Measurements from ENCODE around the gene FOXP4. TPM values are rescaled to one million over a fixed set of nuclear protein-coding genes. Genes with fewer than 3 reads are reported as not detected.

FOXP4 gene
- total and polyA plus RNA-seq, 2 of the 13 experiments (the other 11 are each of a cell fraction or from before 2014, with no cell fraction given), result 11.0 to 12.4 TPM

GRCh38 chr6:41568202-41568584 lies 22.0 kb downstream of the FOXP4 start:
- ATAC-seq, result no peak
- H4K20me1 ChIP-seq (ENCODE audit: insufficient read depth, low read length), result peaks cover 11% of the 10 kb centered on the region; the same call in 1 of the 2 replicates
- H3K9ac ChIP-seq (ENCODE audit: insufficient read depth, low read depth, low read length), result peak overlapping the region; percentile 19
- H3K4me2 ChIP-seq (ENCODE audit: low read depth, low read length), result peak overlapping the region; percentile 50
- no TSS peak for BruUV-seq (replicated peaks)
- ChIA-PET CTCF (ENCODE audit: low intra/inter-chr PET ratio, low total read pairs) (no interaction called here), POLR2A (interaction anchor here (0.6 to 5.8 kb wide), 10 partner anchors 10 to 166 kb away, joined by 3 to 54 read pairs (median 4); no protein-coding TSS in a partner anchor)
- H2AFZ ChIP-seq (ENCODE audit: low read length), result no peak overlapping the region
- intact Hi-C loops (cut with micrococcal nuclease; ENCODE audit: unreplicated experiment), result loop anchor here (1.0 kb wide), 2 partner anchors 10 to 105 kb away; no protein-coding TSS in a partner anchor
- no peak for FAIRE-seq
- no peaks in the 10 kb centered on the region for H3K9me3 ChIP-seq (ENCODE audit: low read length)
- DNase-seq (ENCODE audit: low spot score), result no peak
- H3K36me3 ChIP-seq (replicated peaks in 1 of 2; ENCODE audit: control insufficient read depth in 1 of 2, insufficient read depth in 2 of 2, low read length in 2 of 2), result peaks cover 57 to 84% of the 10 kb centered on the region in 2 experiments
- WGBS (ENCODE audit: low lambda C conversion rate), result 75% methylated on average over 6 of the region's 6 CpGs
- peaks cover 76% of the 10 kb centered on the region for H3K4me1 ChIP-seq (ENCODE audit: insufficient read depth, low read length)
- peak overlapping the region; percentile 84 for H3K27ac ChIP-seq (ENCODE audit: extremely low read length, insufficient read depth, low read length)
- H3K4me3 ChIP-seq (replicated peaks in 1 of 3; ENCODE audit: insufficient read depth in 1 of 3, low read depth in 2 of 3, low read length in 3 of 3), result 0 out of 6 replicates have a peak overlapping the region, but pooled peaks of 1 of the 3 experiments have one; percentile 1
- in situ Hi-C loops (cut with HindIII; ENCODE audit: extremely low pct_ligation_motif_present, low pct_unique_long_range_greater_than_20kb), result no loop called here
- no peaks in the 10 kb centered on the region for H3K27me3 ChIP-seq (ENCODE audit: control insufficient read depth in 1 of 2, insufficient read depth in 2 of 2, low read length in 2 of 2)
- H3K79me2 ChIP-seq (ENCODE audit: insufficient read depth, low read length), result peaks cover 54% of the 10 kb centered on the region
- TF ChIP-seq, protein P1, sequence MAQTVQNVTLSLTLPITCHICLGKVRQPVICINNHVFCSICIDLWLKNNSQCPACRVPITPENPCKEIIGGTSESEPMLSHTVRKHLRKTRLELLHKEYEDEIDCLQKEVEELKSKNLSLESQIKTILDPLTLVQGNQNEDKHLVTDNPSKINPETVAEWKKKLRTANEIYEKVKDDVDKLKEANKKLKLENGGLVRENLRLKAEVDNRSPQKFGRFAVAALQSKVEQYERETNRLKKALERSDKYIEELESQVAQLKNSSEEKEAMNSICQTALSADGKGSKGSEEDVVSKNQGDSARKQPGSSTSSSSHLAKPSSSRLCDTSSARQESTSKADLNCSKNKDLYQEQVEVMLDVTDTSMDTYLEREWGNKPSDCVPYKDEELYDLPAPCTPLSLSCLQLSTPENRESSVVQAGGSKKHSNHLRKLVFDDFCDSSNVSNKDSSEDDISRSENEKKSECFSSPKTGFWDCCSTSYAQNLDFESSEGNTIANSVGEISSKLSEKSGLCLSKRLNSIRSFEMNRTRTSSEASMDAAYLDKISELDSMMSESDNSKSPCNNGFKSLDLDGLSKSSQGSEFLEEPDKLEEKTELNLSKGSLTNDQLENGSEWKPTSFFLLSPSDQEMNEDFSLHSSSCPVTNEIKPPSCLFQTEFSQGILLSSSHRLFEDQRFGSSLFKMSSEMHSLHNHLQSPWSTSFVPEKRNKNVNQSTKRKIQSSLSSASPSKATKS (CRISPR knock-in tag; IDR thresholded peaks at IDR 0.05), result no peak
- TF ChIP-seq ZNF207 (IDR thresholded peaks at IDR 0.05; ENCODE audit: borderline replicate concordance), result no peak
- TF ChIP-seq, protein P2, sequence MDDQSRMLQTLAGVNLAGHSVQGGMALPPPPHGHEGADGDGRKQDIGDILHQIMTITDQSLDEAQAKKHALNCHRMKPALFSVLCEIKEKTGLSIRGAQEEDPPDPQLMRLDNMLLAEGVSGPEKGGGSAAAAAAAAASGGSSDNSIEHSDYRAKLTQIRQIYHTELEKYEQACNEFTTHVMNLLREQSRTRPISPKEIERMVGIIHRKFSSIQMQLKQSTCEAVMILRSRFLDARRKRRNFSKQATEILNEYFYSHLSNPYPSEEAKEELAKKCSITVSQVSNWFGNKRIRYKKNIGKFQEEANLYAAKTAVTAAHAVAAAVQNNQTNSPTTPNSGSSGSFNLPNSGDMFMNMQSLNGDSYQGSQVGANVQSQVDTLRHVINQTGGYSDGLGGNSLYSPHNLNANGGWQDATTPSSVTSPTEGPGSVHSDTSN (CRISPR knock-in tag; IDR thresholded peaks at IDR 0.05; ENCODE audit: borderline replicate concordance), result no peak
- TF ChIP-seq, protein P3, sequence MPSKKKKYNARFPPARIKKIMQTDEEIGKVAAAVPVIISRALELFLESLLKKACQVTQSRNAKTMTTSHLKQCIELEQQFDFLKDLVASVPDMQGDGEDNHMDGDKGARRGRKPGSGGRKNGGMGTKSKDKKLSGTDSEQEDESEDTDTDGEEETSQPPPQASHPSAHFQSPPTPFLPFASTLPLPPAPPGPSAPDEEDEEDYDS (CRISPR knock-in tag; IDR thresholded peaks at IDR 0.05), result no peak
- 0 out of 2 replicates have a peak, but pooled peaks have one; percentile 9 for TF ChIP-seq ZNF333 (CRISPR knock-in tag; IDR thresholded peaks at IDR 0.05; ENCODE audit: borderline replicate concordance)
- no peak for TF ChIP-seq ZBTB39 (CRISPR knock-in tag; IDR thresholded peaks at IDR 0.05)
- TF ChIP-seq U2AF1 (optimal IDR thresholded peaks at IDR 0.05; ENCODE audit: low read depth, low read length), result no peak
- TF ChIP-seq GZF1 (CRISPR knock-in tag; IDR thresholded peaks at IDR 0.05), result no peak
- 0 out of 2 replicates have a peak, but pooled peaks have one; percentile 37 for TF ChIP-seq BRCA1 (CRISPR knock-in tag; IDR thresholded peaks at IDR 0.05)
- no peak for TF ChIP-seq STAT6 (CRISPR knock-in tag; IDR thresholded peaks at IDR 0.05; ENCODE audit: borderline replicate concordance)
- TF ChIP-seq, protein P4, sequence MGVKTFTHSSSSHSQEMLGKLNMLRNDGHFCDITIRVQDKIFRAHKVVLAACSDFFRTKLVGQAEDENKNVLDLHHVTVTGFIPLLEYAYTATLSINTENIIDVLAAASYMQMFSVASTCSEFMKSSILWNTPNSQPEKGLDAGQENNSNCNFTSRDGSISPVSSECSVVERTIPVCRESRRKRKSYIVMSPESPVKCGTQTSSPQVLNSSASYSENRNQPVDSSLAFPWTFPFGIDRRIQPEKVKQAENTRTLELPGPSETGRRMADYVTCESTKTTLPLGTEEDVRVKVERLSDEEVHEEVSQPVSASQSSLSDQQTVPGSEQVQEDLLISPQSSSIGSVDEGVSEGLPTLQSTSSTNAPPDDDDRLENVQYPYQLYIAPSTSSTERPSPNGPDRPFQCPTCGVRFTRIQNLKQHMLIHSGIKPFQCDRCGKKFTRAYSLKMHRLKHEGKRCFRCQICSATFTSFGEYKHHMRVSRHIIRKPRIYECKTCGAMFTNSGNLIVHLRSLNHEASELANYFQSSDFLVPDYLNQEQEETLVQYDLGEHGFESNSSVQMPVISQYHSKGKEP (CRISPR knock-in tag; IDR thresholded peaks at IDR 0.05), result no peak
- no peak for TF ChIP-seq KMT2B (CRISPR knock-in tag; IDR thresholded peaks at IDR 0.05)
- TF ChIP-seq NFIB (CRISPR knock-in tag; IDR thresholded peaks at IDR 0.05; ENCODE audit: borderline replicate concordance), result no peak
- no peak for TF ChIP-seq RFXANK (CRISPR knock-in tag; IDR thresholded peaks at IDR 0.05)

Data from HepG2 (cell line).